Measurements from ENCODE around the gene SUB1.

Gene SUB1

DNA sequence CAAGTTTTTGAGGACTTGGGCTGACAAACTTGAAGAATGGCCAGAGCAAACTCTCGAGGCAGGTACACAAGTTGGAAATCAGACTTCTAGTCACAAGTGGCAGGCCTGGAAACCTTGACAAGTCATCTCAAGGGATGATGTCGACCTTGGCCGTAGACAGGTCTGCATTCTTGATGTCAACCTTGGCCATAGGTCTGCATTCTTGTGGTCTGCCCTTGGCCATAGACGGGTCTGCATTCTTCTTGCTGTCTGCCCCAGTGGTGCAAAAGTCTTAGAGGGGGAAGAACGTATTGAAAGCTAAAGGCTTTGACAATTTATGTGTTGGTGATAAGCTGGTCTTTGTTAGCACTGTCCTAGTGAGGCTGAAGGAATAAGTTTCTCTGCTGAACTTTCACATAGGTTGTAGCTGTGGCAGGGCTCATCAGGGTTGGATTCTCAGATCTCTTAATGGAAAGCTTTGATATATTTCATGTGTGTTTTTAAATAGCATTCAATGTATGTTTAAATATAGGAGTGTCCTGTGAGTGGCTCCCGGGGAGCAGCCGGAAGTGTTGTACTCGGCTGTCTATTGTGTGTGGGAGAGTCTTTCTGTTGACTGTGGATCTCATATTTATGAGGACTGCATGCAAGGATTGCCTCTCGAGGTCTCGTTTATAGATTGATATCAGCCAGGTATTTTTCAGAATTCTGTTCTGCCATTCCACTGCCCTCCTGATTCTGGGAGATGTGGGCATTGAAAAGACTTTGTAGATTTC is 27.0 kb downstream of the SUB1 start:
- Histone ChIP-seq H3K27me3 (ENCODE audit: insufficient read depth, low read length) (no peaks in the 10 kb centered on the region), H3K4me1 (ENCODE audit: control insufficient read depth in 1 of 2, insufficient read depth in 2 of 2, low read length in 2 of 2) (peaks cover 3 to 6% of the 10 kb centered on the region in 2 experiments), H2AFZ (ENCODE audit: insufficient read depth, low read length, poor library complexity) (no peak overlapping the region), H4K12ac (ENCODE audit: low read depth, low read length) (no peak overlapping the region), H4K91ac (ENCODE audit: low read depth, low read length) (no peak overlapping the region), H3K79me1 (ENCODE audit: low read length) (no peaks in the 10 kb centered on the region), H3K27ac (ENCODE audit: low read depth, low read length) (no peak overlapping the region), H3K23ac (ENCODE audit: low read length) (no peak overlapping the region), H3K79me2 (ENCODE audit: control insufficient read depth, insufficient read depth, low read length, poor library complexity) (no peaks in the 10 kb centered on the region), H3K4me3 (ENCODE audit: low read depth, low read length) (no peak overlapping the region), H3K14ac (ENCODE audit: low read length) (no peak overlapping the region), H2BK5ac (ENCODE audit: low read depth, low read length, poor library complexity) (no peak overlapping the region), H3K9me3 (ENCODE audit: insufficient read depth, low read depth, low read length) (no peaks in the 10 kb centered on the region), H2BK12ac (ENCODE audit: low read length) (no peak overlapping the region), H3K18ac (ENCODE audit: low read length) (no peak overlapping the region), H2AK5ac (ENCODE audit: low read length) (no peak overlapping the region), H3K9ac (ENCODE audit: low read length) (no peak overlapping the region), H3K4me2 (ENCODE audit: low read length) (peak overlapping the region; percentile 26), H3K36me3 (ENCODE audit: control insufficient read depth in 1 of 2, insufficient read depth in 2 of 2, low read length in 2 of 2) (no peaks in the 10 kb centered on the region), H4K8ac (ENCODE audit: low read depth, low read length) (no peak overlapping the region), H3K4ac (ENCODE audit: low read depth, low read length) (no peak overlapping the region), H2BK120ac (ENCODE audit: insufficient read depth, low read length, poor library complexity) (no peak overlapping the region)
- DNase-seq, result peak; percentile 23 to 30
- WGBS (ENCODE audit: extremely low coverage, insufficient coverage, insufficient read length), result no CpG with 5 or more reads among the region's 10 CpGs

DNA sequence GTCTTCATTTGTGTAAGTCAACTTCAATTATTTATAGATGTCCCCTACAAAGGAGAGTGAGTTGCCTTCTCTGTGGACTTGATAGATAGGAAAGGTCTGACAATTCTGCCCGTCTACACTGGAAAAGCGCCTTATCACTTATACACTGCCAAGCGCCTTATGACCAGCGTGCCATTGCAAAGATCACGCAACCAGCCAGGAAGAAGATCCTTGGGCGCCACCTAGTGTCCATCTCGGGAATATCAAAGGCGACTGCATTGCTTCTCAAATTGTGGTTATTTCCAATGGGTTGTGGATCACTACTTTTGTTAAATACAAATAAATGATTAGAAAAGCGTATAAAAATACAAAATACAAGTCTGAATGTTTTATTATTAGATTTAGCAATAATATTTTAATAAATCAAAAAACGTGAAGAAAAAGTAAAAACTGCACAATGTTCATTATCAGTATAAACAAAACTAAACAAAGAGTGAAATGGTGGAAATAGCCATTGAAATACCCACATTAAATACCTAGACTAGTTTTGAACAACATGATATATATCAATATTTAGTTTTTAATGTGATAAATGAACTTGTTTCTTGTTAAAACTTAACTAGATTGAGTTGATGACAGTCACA is 27.8 kb downstream of the SUB1 start:
- no peaks in the 10 kb centered on the region for H3K36me3 ChIP-seq (ENCODE audit: control insufficient read depth in 1 of 2, insufficient read depth in 2 of 2, low read length in 2 of 2)
- DNase-seq, result peak; percentile 82 to 96
- peaks cover 3 to 6% of the 10 kb centered on the region in 2 experiments for H3K4me1 ChIP-seq (ENCODE audit: control insufficient read depth in 1 of 2, insufficient read depth in 2 of 2, low read length in 2 of 2)
- no peak overlapping the region for H3K23ac ChIP-seq (ENCODE audit: low read length)
- no peak overlapping the region for H3K4ac ChIP-seq (ENCODE audit: low read depth, low read length)
- no peak overlapping the region for H4K91ac ChIP-seq (ENCODE audit: low read depth, low read length)
- H3K79me1 ChIP-seq (ENCODE audit: low read length), result no peaks in the 10 kb centered on the region
- no peaks in the 10 kb centered on the region for H3K9me3 ChIP-seq (ENCODE audit: insufficient read depth, low read depth, low read length)
- H2AFZ ChIP-seq (ENCODE audit: insufficient read depth, low read length, poor library complexity), result no peak overlapping the region
- no peaks in the 10 kb centered on the region for H3K27me3 ChIP-seq (ENCODE audit: insufficient read depth, low read length)
- H2AK5ac ChIP-seq (ENCODE audit: low read length), result no peak overlapping the region
- no peak overlapping the region for H3K14ac ChIP-seq (ENCODE audit: low read length)
- no peaks in the 10 kb centered on the region for H3K79me2 ChIP-seq (ENCODE audit: control insufficient read depth, insufficient read depth, low read length, poor library complexity)
- no CpG with 5 or more reads among the region's 10 CpGs for WGBS (ENCODE audit: extremely low coverage, insufficient coverage, insufficient read length)
- no peak overlapping the region for H3K18ac ChIP-seq (ENCODE audit: low read length)
- H3K4me3 ChIP-seq (ENCODE audit: low read depth, low read length), result no peak overlapping the region
- no peak overlapping the region for H3K27ac ChIP-seq (ENCODE audit: low read depth, low read length)
- H3K9ac ChIP-seq (ENCODE audit: low read length), result no peak overlapping the region
- H4K12ac ChIP-seq (ENCODE audit: low read depth, low read length), result no peak overlapping the region
- H4K8ac ChIP-seq (ENCODE audit: low read depth, low read length), result no peak overlapping the region
- H2BK5ac ChIP-seq (ENCODE audit: low read depth, low read length, poor library complexity), result no peak overlapping the region
- H3K4me2 ChIP-seq (ENCODE audit: low read length), result no peak overlapping the region
- H2BK12ac ChIP-seq (ENCODE audit: low read length), result no peak overlapping the region
- H2BK120ac ChIP-seq (ENCODE audit: insufficient read depth, low read length, poor library complexity), result no peak overlapping the region

DNA sequence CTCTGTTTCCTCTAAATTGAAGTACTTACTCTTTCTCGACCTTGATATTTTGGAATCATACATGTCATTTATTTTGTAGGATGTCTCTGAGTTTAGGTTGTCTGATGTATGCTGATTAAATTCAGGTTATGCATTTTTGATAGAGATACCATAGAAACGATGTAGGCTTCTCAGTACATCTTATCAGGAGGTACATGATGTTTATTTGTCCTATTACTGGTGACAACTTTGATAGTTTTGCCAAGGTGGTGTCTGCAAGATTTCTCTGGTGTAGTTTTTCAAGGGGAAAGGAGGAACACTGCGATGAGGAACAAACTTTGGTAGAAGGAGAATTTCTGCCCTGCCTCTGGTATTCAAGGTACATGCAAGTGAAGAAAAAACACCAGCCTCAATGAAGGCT is 29.9 kb downstream of the SUB1 start:
- Histone ChIP-seq H3K4me2 (ENCODE audit: low read length) (no peak overlapping the region), H3K4me1 (ENCODE audit: control insufficient read depth in 1 of 2, insufficient read depth in 2 of 2, low read length in 2 of 2) (peaks cover 3 to 6% of the 10 kb centered on the region in 2 experiments), H3K27me3 (ENCODE audit: insufficient read depth, low read length) (no peaks in the 10 kb centered on the region), H2AFZ (ENCODE audit: insufficient read depth, low read length, poor library complexity) (no peak overlapping the region), H4K12ac (ENCODE audit: low read depth, low read length) (no peak overlapping the region), H2BK12ac (ENCODE audit: low read length) (no peak overlapping the region), H3K4me3 (ENCODE audit: low read depth, low read length) (no peak overlapping the region), H2BK120ac (ENCODE audit: insufficient read depth, low read length, poor library complexity) (no peak overlapping the region), H4K91ac (ENCODE audit: low read depth, low read length) (no peak overlapping the region), H3K4ac (ENCODE audit: low read depth, low read length) (no peak overlapping the region), H3K36me3 (ENCODE audit: control insufficient read depth in 1 of 2, insufficient read depth in 2 of 2, low read length in 2 of 2) (no peaks in the 10 kb centered on the region), H3K79me1 (ENCODE audit: low read length) (no peaks in the 10 kb centered on the region), H2AK5ac (ENCODE audit: low read length) (no peak overlapping the region), H2BK5ac (ENCODE audit: low read depth, low read length, poor library complexity) (no peak overlapping the region), H3K9me3 (ENCODE audit: insufficient read depth, low read depth, low read length) (no peaks in the 10 kb centered on the region), H3K18ac (ENCODE audit: low read length) (no peak overlapping the region), H3K27ac (ENCODE audit: low read depth, low read length) (no peak overlapping the region), H3K23ac (ENCODE audit: low read length) (no peak overlapping the region), H3K9ac (ENCODE audit: low read length) (no peak overlapping the region), H4K8ac (ENCODE audit: low read depth, low read length) (no peak overlapping the region), H3K79me2 (ENCODE audit: control insufficient read depth, insufficient read depth, low read length, poor library complexity) (no peaks in the 10 kb centered on the region), H3K14ac (ENCODE audit: low read length) (no peak overlapping the region)
- WGBS (ENCODE audit: extremely low coverage, insufficient coverage, insufficient read length), result no CpG with 5 or more reads among the region's 3 CpGs
- DNase-seq, result no peak

DNA sequence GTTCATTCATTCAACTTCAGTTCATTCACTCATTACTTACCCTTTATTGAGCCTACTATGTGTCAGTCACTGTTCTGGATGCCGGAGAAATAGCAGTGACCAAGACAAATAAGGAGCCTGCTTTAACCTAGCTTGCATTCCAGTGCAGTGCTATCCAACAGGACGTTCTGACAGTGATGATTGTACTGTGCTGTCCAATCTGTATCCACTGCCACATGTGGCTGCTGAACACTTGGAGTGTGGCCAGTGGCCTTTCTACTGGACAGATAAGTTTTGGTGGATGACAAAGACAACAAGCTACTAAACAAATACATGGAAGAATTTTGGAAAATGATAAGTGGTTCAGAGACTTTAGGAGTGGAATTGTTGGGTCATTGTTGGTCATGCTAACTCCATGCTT is 33.6 kb downstream of the SUB1 start:
- Histone ChIP-seq H2BK5ac (ENCODE audit: low read depth, low read length, poor library complexity) (no peak overlapping the region), H3K4ac (ENCODE audit: low read depth, low read length) (no peak overlapping the region), H2BK12ac (ENCODE audit: low read length) (no peak overlapping the region), H3K18ac (ENCODE audit: low read length) (no peak overlapping the region), H4K12ac (ENCODE audit: low read depth, low read length) (no peak overlapping the region), H2AFZ (ENCODE audit: insufficient read depth, low read length, poor library complexity) (no peak overlapping the region), H2AK5ac (ENCODE audit: low read length) (no peak overlapping the region), H3K9ac (ENCODE audit: low read length) (no peak overlapping the region), H3K27ac (ENCODE audit: low read depth, low read length) (no peak overlapping the region), H4K91ac (ENCODE audit: low read depth, low read length) (no peak overlapping the region), H3K14ac (ENCODE audit: low read length) (no peak overlapping the region), H3K27me3 (ENCODE audit: insufficient read depth, low read length) (no peaks in the 10 kb centered on the region), H3K9me3 (ENCODE audit: insufficient read depth, low read depth, low read length) (no peaks in the 10 kb centered on the region), H3K4me3 (ENCODE audit: low read depth, low read length) (no peak overlapping the region), H2BK120ac (ENCODE audit: insufficient read depth, low read length, poor library complexity) (no peak overlapping the region), H3K36me3 (ENCODE audit: control insufficient read depth in 1 of 2, insufficient read depth in 2 of 2, low read length in 2 of 2) (no peaks in the 10 kb centered on the region), H3K79me1 (ENCODE audit: low read length) (no peaks in the 10 kb centered on the region), H3K23ac (ENCODE audit: low read length) (no peak overlapping the region), H3K4me1 (ENCODE audit: control insufficient read depth in 1 of 2, insufficient read depth in 2 of 2, low read length in 2 of 2) (no peaks in the 10 kb centered on the region), H4K8ac (ENCODE audit: low read depth, low read length) (no peak overlapping the region), H3K79me2 (ENCODE audit: control insufficient read depth, insufficient read depth, low read length, poor library complexity) (no peaks in the 10 kb centered on the region), H3K4me2 (ENCODE audit: low read length) (no peak overlapping the region)
- WGBS (ENCODE audit: extremely low coverage, insufficient coverage, insufficient read length), result no CpG with 5 or more reads among the region's 2 CpGs
- no peak for DNase-seq

Measured in trophoblast cell (in vitro differentiated cells and primary cell).